B cell (primary cell): ENCODE data around the gene ALKBH3.

Experiments
- CTCF ChIP-seq: fragments of 200-600 bp; IDR thresholded peaks from one replicate; pipeline ENCODE4 v1.8.0; 2022; ENCODE audit warnings: antibody characterized with exemption, mild to moderate bottlenecking
- EZH2 ChIP-seq: IDR thresholded peaks from 2 replicates; pipeline ENCODE4 v1.6.1; 2012; ENCODE audit warnings: borderline replicate concordance, low read depth, mild to moderate bottlenecking, moderate library complexity, low read length; ENCODE audit not compliant: insufficient read depth, poor library complexity, severe bottlenecking

- TF ChIP-seq CTCF: no peak
- no peak for TF ChIP-seq EZH2
Observed at GRCh38 chr11:43943372-43943930, 62.8 kb downstream of the ALKBH3 start.
